Endodermal cell (in vitro differentiated cells): ENCODE results near the gene BLNK. TPM values are rescaled to one million over a fixed set of nuclear protein-coding genes. Genes with fewer than 3 reads are reported as not detected.

ENCODE experiments used
- DNase-seq: peaks from one replicate; pipeline ENCODE4 v3.0.0-alpha.2; 2017
- H3K27ac ChIP-seq: 2 replicates; pipeline ENCODE4 v1.5.1; 2013; ENCODE audit warnings: mild to moderate bottlenecking, low read depth, low read length, moderate library complexity
- H3K27me3 ChIP-seq: 2 replicates; pipeline ENCODE4 v1.6.1; 2013; ENCODE audit warnings: mild to moderate bottlenecking, low read length, moderate library complexity; ENCODE audit not compliant: insufficient read depth, control insufficient read depth, poor library complexity, severe bottlenecking
- H3K36me3 ChIP-seq: 2 replicates; pipeline ENCODE4 v1.7.0; 2013; ENCODE audit warnings: mild to moderate bottlenecking, low read length, moderate library complexity; ENCODE audit not compliant: control insufficient read depth, insufficient read depth
- H3K4me1 ChIP-seq: one replicate; pipeline ENCODE4 v1.7.0; 2013; ENCODE audit warnings: low read length; ENCODE audit not compliant: control insufficient read depth, insufficient read depth
- H3K4me3 ChIP-seq: 2 replicates; pipeline ENCODE4 v1.5.1; 2013; ENCODE audit warnings: mild to moderate bottlenecking, low read length, moderate library complexity
- H3K9ac ChIP-seq: 2 replicates; pipeline ENCODE4 v1.6.1; 2013; ENCODE audit warnings: mild to moderate bottlenecking, low read length, moderate library complexity; ENCODE audit not compliant: poor library complexity, severe bottlenecking; ENCODE audit errors: extremely low read depth
- H3K9me3 ChIP-seq: 2 replicates; pipeline ENCODE4 v1.6.1; 2013; ENCODE audit warnings: mild to moderate bottlenecking, low read length, moderate library complexity; ENCODE audit not compliant: control insufficient read depth
- H3K27ac Mint-ChIP-seq: 2 replicates; pipeline ENCODE4 v1.8.0; 2020; ENCODE audit warnings: mixed read lengths
- H3K27me3 Mint-ChIP-seq: 2 replicates; pipeline ENCODE4 v1.8.0; 2021; ENCODE audit warnings: mild to moderate bottlenecking, mixed read lengths; ENCODE audit not compliant: insufficient read depth
- H3K36me3 Mint-ChIP-seq: 2 replicates; pipeline ENCODE4 v1.8.0; 2020; ENCODE audit warnings: low read depth, mixed read lengths
- H3K4me1 Mint-ChIP-seq: 2 replicates; pipeline ENCODE4 v1.8.0; 2020; ENCODE audit warnings: mixed read lengths
- H3K4me3 Mint-ChIP-seq: 2 replicates; pipeline ENCODE4 v1.8.0; 2020; ENCODE audit warnings: mild to moderate bottlenecking, moderate library complexity, mixed read lengths
- H3K9me3 Mint-ChIP-seq: 2 replicates; pipeline ENCODE4 v1.8.0; 2020; ENCODE audit warnings: mild to moderate bottlenecking, mixed read lengths
- CTCF ChIP-seq: fragments of 200-600 bp; sonication (generic); conservative IDR thresholded peaks from 2 replicates; pipeline ENCODE4 v1.5.0; 2021; ENCODE audit warnings: antibody characterized with exemption, mild to moderate bottlenecking
- WGBS, 2 experiments: methylation state at CpG; one replicate each; pipeline versions ENCODE4 v1.1.5 to v1.1.7; 2013; ENCODE audit warnings: missing lambda C conversion rate in 2 of 2, mixed read lengths in 1 of 2; ENCODE audit not compliant: insufficient coverage in 1 of 2, insufficient read length in 1 of 2; 5-methylcytosine and 5-hydroxymethylcytosine counted together
- total RNA-seq, 2 donors: library from RNA; stranded (reverse); fragmentation: NEBNext Ultra II Directional in 1 of 2; extraction: Animal tissue kit (Norgen Biotek cat#: 25700) in 1 of 2; gene quantifications; 2 replicates in 1 of 2; 3 replicates in 1 of 2; pipeline ENCODE4 v1.2.1, GENCODE V29; 2021

Gene BLNK
- total RNA-seq, 2 donors from 2014 or later = not detected

GRCh38 chr10:96242822-96243221 lies 28.5 kb downstream of the BLNK start:
- Mint-ChIP-seq H3K27me3 (peaks cover 4% of the 10 kb centered on the region), H3K4me1 (no peaks in the 10 kb centered on the region), H3K27ac (no peak overlapping the region), H3K36me3 (no peaks in the 10 kb centered on the region), H3K9me3 (peaks cover 5% of the 10 kb centered on the region), H3K4me3 (no peak overlapping the region)
- H3K27me3 ChIP-seq = no peaks in the 10 kb centered on the region
- WGBS, 2 experiments = 75 to 85% methylated on average over 2 of the region's 2 CpGs
- no peak overlapping the region for H3K9ac ChIP-seq
- TF ChIP-seq CTCF = no peak
- no peak overlapping the region for H3K27ac ChIP-seq
- DNase-seq = no peak
- H3K36me3 ChIP-seq = no peaks in the 10 kb centered on the region
- no peaks in the 10 kb centered on the region for H3K4me1 ChIP-seq
- no peak overlapping the region for H3K4me3 ChIP-seq
- H3K9me3 ChIP-seq = peaks cover 4% of the 10 kb centered on the region

GRCh38 chr10:96238646-96239623 lies 32.4 kb downstream of the BLNK start:
- no peaks in the 10 kb centered on the region for H3K4me1 ChIP-seq
- 68 to 71% methylated on average over 4 of the region's 4 CpGs for WGBS, 2 experiments
- H3K27ac Mint-ChIP-seq = no peak overlapping the region
- no peak for DNase-seq
- no peak for TF ChIP-seq CTCF
- H3K9me3 Mint-ChIP-seq = peaks cover 3% of the 10 kb centered on the region
- H3K36me3 Mint-ChIP-seq = no peaks in the 10 kb centered on the region
- H3K27me3 Mint-ChIP-seq = peaks cover 8% of the 10 kb centered on the region
- no peaks in the 10 kb centered on the region for H3K36me3 ChIP-seq
- no peaks in the 10 kb centered on the region for H3K27me3 ChIP-seq
- no peak overlapping the region for H3K4me3 ChIP-seq
- H3K9me3 ChIP-seq = no peaks in the 10 kb centered on the region
- H3K27ac ChIP-seq = no peak overlapping the region
- no peaks in the 10 kb centered on the region for H3K4me1 Mint-ChIP-seq
- no peak overlapping the region for H3K9ac ChIP-seq
- no peak overlapping the region for H3K4me3 Mint-ChIP-seq

GRCh38 chr10:96236876-96237275 lies 34.5 kb downstream of the BLNK start:
- no peak overlapping the region for H3K4me3 ChIP-seq
- Mint-ChIP-seq H3K27ac (no peak overlapping the region), H3K4me1 (no peaks in the 10 kb centered on the region), H3K36me3 (no peaks in the 10 kb centered on the region), H3K9me3 (peaks cover under 1% of the 10 kb centered on the region), H3K27me3 (peaks cover 8% of the 10 kb centered on the region), H3K4me3 (no peak overlapping the region)
- no peak for DNase-seq
- no peaks in the 10 kb centered on the region for H3K27me3 ChIP-seq
- H3K27ac ChIP-seq = no peak overlapping the region
- WGBS, 2 experiments = 87 to 100% methylated on average over 1 of the region's 1 CpG
- no peak for TF ChIP-seq CTCF
- H3K36me3 ChIP-seq = no peaks in the 10 kb centered on the region
- H3K9me3 ChIP-seq = no peaks in the 10 kb centered on the region
- H3K4me1 ChIP-seq = no peaks in the 10 kb centered on the region
- no peak overlapping the region for H3K9ac ChIP-seq
